GM12874 (cell line): Measurements from ENCODE around the gene SPA17.

Source experiments
- TF ChIP-seq, protein P1 (sequence below): IDR thresholded peaks from 2 replicates; pipeline ENCODE4 v1.5.1; 2011; ENCODE audit warnings: low read depth, mild to moderate bottlenecking, control low read depth, low read length, moderate library complexity; ENCODE audit not compliant: insufficient read depth

Gene SPA17

DNA sequence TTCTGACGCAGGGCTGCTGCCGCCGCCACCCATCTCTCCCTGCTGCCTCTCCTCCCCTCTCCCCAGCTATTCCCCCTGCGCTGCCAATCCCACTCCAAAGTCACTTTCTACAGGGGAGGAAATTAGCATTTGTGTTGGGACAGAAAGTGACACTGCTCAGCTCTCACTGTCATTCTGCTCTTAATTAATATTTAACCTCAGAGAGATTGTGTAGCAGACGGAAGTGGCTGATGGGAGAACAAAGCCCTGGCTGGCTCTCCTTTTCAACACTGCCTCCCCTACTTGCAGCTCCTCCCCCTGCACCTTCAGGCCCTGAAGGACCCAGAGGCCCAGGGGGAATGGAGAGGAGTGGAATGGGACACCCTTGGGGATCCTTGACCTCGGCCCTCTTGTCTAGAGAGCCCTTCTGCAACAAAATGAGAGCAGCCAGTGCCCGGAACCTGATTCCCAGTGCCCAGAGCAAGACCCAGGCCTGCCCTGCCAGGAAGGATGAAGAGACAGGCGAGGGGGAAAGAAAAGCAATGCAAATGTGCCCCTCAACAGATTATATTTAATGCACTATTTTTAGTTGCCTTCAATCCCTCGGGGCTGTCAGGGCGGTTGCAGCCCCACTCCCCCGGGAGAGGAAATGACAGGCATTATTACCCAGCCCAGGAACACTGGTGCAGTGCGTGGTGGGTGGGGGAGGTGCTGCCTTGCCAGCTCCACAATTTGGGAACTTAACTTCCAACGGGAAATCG, 51.4 kb downstream of the SPA17 start:
- TF ChIP-seq, protein P1, sequence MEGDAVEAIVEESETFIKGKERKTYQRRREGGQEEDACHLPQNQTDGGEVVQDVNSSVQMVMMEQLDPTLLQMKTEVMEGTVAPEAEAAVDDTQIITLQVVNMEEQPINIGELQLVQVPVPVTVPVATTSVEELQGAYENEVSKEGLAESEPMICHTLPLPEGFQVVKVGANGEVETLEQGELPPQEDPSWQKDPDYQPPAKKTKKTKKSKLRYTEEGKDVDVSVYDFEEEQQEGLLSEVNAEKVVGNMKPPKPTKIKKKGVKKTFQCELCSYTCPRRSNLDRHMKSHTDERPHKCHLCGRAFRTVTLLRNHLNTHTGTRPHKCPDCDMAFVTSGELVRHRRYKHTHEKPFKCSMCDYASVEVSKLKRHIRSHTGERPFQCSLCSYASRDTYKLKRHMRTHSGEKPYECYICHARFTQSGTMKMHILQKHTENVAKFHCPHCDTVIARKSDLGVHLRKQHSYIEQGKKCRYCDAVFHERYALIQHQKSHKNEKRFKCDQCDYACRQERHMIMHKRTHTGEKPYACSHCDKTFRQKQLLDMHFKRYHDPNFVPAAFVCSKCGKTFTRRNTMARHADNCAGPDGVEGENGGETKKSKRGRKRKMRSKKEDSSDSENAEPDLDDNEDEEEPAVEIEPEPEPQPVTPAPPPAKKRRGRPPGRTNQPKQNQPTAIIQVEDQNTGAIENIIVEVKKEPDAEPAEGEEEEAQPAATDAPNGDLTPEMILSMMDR = no peak

DNA sequence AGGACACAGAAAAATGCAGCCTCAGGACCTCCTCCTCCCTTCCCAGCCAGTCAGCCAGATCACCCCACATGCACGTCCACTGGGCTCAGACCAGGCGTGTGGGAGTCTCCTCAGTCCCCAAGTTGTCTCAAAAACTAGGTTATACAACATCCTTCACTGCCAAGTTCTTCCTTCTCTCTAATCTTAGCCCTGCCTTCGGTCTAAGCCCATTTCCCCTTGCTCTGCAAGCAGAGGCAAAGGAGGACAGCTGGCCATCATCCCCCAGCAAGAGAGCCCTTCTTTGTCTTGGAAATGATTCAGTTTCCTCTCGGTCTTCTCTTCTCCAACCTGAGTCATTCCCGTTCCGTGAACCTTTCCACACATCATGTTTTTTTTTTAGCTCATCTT, 52.0 kb downstream of the SPA17 start:
- TF ChIP-seq, protein P1 = no peak

DNA sequence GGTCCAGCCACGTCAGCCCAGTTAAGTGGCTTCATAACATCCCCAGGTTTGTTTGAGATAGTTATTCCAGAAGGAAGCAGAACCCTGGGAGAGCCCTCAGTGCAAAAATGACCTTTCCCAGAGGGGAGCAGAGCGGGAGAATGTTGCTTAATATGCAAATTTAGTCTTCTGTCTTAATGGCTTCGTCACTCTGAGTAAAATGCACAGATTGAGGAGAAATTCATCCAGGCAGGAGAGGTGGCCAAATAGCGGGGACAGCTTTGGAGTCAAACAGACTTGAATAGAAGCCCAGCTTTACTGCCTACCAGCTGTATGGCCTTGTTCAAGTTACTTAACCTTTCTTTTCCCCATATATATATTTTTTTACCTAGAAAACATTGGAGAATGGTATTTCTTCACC, 53.8 kb downstream of the SPA17 start:
- TF ChIP-seq, protein P1 = no peak

DNA sequence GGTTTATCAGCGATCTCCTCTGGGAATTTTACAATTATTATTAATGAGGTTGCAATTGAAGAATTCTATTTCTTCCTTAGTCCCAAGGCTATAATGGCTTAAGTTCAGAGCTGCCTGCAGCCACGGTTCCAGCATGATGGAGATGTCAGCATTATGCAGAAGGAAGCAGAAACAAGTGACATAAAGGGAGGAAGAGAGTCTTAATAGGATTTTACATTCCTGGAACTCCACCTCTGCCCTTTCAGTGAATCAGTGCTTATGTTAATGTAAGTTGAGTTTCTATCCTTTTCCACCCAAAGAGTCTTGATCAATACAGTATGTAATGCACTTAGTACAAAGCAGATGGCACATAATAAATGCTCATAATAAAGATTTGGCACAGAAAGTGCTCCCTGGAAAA, 54.4 kb downstream of the SPA17 start:
- TF ChIP-seq, protein P1 = no peak

DNA sequence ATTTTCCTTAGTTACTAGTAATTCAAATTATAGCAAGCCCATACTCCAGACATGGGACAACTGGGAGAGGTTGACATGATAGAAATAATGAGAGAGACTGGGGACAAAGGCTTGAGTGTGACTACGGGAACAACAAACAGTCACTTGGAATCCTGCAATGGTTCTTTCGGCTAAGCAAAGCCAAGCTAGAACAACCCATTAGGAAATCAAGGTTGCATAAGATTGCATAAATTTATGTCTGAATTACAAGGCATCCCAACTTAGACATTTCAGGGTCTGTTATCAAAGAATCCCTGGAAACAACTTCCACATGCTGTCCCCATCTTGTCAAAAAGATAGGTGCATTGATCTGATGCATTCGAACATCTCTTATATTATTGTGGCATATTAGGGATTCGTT, 55.9 kb downstream of the SPA17 start:
- TF ChIP-seq, protein P1 = no peak

DNA sequence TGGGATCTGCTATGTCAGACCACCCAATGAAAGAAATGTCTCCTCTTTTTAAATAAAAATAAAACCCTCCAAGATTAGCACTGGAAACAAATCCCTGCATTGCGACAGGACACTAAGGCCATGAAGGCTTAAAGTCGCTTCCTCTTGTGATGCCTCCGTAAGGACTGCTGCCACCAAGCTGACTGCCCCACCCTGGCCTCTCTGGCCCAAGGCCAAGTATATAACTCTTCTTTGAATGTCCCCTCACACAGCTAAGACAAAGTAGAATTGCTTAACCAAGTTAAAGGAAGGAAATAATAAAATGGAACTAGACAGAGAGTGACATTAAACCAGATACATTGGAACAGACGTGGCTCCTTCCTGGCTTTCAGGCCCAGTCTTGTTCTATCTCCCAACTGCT, 58.5 kb downstream of the SPA17 start:
- TF ChIP-seq, protein P1 = no peak

DNA sequence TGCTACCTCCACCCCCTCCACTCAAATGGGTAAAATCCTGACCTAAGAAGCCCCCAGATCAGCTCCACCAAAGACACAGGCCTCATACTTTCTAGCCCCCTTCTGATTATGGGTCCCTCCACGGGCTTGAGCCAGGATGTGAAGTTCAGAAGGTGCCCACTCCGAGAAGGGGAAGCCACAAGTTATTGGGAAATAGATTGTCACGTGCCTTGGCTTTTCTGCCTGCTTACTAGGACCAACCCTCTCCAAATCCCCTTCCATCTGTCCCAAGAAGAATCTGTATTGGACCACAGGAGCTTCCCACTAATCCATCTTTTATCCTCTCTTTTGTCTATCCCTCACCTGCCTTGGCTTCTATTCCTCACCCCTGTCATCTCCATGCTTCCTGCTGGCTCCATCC, 63.0 kb downstream of the SPA17 start:
- TF ChIP-seq, protein P1 = no peak
